K562 (cell line): ENCODE measurements around the gene RTBDN. TPM values are rescaled to one million over a fixed set of nuclear protein-coding genes. Genes with fewer than 3 reads are reported as not detected.

Experiments
- ARHGAP35 ChIP-seq: fragments of 450-650 bp; IDR thresholded peaks from 2 replicates; pipeline ENCODE4 v1.6.1; 2018; ENCODE audit not compliant: partially characterized antibody
- BCL6 ChIP-seq: fragments of 250-450 bp; sonication (Bioruptor Pico); IDR thresholded peaks from 2 replicates; pipeline ENCODE4 v1.4.0; 2020
- CAMTA2 ChIP-seq: fragments of 250-450 bp; sonication (Bioruptor Pico); conservative IDR thresholded peaks from 2 replicates; pipeline ENCODE4 v1.5.1; 2022
- CHD1 ChIP-seq: fragments of 200-600 bp; sonication (generic); IDR thresholded peaks from one replicate; pipeline ENCODE4 v1.6.1; 2012; ENCODE audit warnings: mild to moderate bottlenecking, moderate library complexity, low read length, inconsistent platforms
- CREBBP ChIP-seq: IDR thresholded peaks from one replicate; pipeline ENCODE4 v1.6.1; 2012; ENCODE audit warnings: low read depth, mild to moderate bottlenecking, control low read depth, inconsistent platforms, low read length
- FOSL1 ChIP-seq: fragments of 200-800 bp; sonication (Bioruptor generic); conservative IDR thresholded peaks from 2 replicates; pipeline ENCODE4 v1.6.1; 2016; ENCODE audit warnings: missing genetic modification characterization, missing compliant biosample characterization
- HNRNPL ChIP-seq: fragments of 200-400 bp; formaldehyde crosslinking; IDR thresholded peaks from 2 replicates; pipeline ENCODE4 v1.6.1; 2017; ENCODE audit warnings: low read depth, mild to moderate bottlenecking, low read length
- KDM4B ChIP-seq, 2 experiments: fragments of 450-650 bp in 1 of 2; sonication (generic) in 1 of 2; IDR thresholded peaks; 2 replicates each; pipeline ENCODE4 v1.6.1; 2016 to 2017; ENCODE audit warnings: borderline replicate concordance in 2 of 2, antibody characterized with exemption in 1 of 2, low read depth in 1 of 2, mild to moderate bottlenecking in 1 of 2
- MAZ ChIP-seq, 2 experiments: fragments of 450-650 bp in 1 of 2; sonication (generic) in 1 of 2; formaldehyde crosslinking; IDR thresholded peaks in 1 of 2; conservative IDR thresholded peaks in 1 of 2; 2 replicates each; pipeline versions ENCODE4 v1.4.0 to v1.5.0; 2020; ENCODE audit warnings: mild to moderate bottlenecking in 1 of 2, missing genetic modification reagents in 1 of 2
- MCM7 ChIP-seq, 2 experiments: fragments of 450-650 bp; IDR thresholded peaks; 2 replicates each; pipeline ENCODE4 v1.6.1; 2016 to 2018
- POLR3G ChIP-seq: IDR thresholded peaks from 2 replicates; pipeline ENCODE4 v1.6.1; 2011; ENCODE audit not compliant: insufficient read length, insufficient replicate concordance; ENCODE audit errors: extremely low read depth
- PURB ChIP-seq: sonication (generic); formaldehyde crosslinking; IDR thresholded peaks from 2 replicates; pipeline ENCODE4 v1.9.0; 2021; ENCODE audit warnings: low read depth, mild to moderate bottlenecking, missing genetic modification reagents
- RBM25 ChIP-seq: fragments of 200-400 bp; formaldehyde crosslinking; IDR thresholded peaks from 2 replicates; pipeline ENCODE4 v1.6.1; 2018; ENCODE audit warnings: low read length, low read depth, moderate library complexity; ENCODE audit not compliant: severe bottlenecking
- RFX1 ChIP-seq: fragments of 450-650 bp; IDR thresholded peaks from 2 replicates; pipeline ENCODE4 v1.6.1; 2016; ENCODE audit warnings: mild to moderate bottlenecking, moderate library complexity
- SAP30 ChIP-seq: fragments of 200-600 bp; sonication (generic); IDR thresholded peaks from 2 replicates; pipeline ENCODE4 v1.6.1; 2012; ENCODE audit warnings: borderline replicate concordance, low read depth, mild to moderate bottlenecking, moderate library complexity, low read length, control low read depth, inconsistent platforms; ENCODE audit not compliant: insufficient read depth, poor library complexity, severe bottlenecking
- SRSF7 ChIP-seq: fragments of 200-400 bp; formaldehyde crosslinking; optimal IDR thresholded peaks from 2 replicates; pipeline ENCODE3; 2017; ENCODE audit warnings: mild to moderate bottlenecking, low read depth, low read length
- YBX1 ChIP-seq: fragments of 450-650 bp; IDR thresholded peaks from 2 replicates; pipeline ENCODE4 v1.7.1; 2016; ENCODE audit warnings: mild to moderate bottlenecking
- ZFP30 ChIP-seq: fragments of 250-450 bp; sonication (Bioruptor Pico); IDR thresholded peaks from 2 replicates; pipeline ENCODE4 v1.8.0; 2022; ENCODE audit warnings: moderate library complexity, mild to moderate bottlenecking, inconsistent platforms, borderline replicate concordance
- ZNF174 ChIP-seq: fragments of 250-450 bp; sonication (Bioruptor Pico); IDR thresholded peaks from 2 replicates; pipeline ENCODE4 v1.4.0; 2020; ENCODE audit warnings: mild to moderate bottlenecking
- ZNF232 ChIP-seq: sonication (generic); formaldehyde crosslinking; IDR thresholded peaks from 2 replicates; pipeline ENCODE4 v1.8.0; 2022; ENCODE audit warnings: mild to moderate bottlenecking, missing genetic modification reagents
- ZNF41 ChIP-seq: fragments of 250-450 bp; sonication (Bioruptor Pico); conservative IDR thresholded peaks from 2 replicates; pipeline ENCODE4 v1.4.0; 2020; ENCODE audit warnings: mild to moderate bottlenecking
- polyA plus RNA-seq, 8 experiments: library from polyadenylated mRNA; depleted of rRNA in 4 of 8; stranded (reverse) in 5 of 8; unstranded in 3 of 8; fragments of >200 nt; fragmentation: Nextera tagmentation in 2 of 8; fragmentation: Illumina TruSeq in 1 of 8; extraction: Ambion mirVana in 2 of 8; extraction: Trizol in 1 of 8; gene quantifications; 2 replicates each; pipeline versions ENCODE4 v1.2.1 to v1.2.3, GENCODE V29; 2011 to 2014; ENCODE audit warnings: inconsistent platforms in 1 of 8, missing spikeins in 1 of 8
- total RNA-seq, 7 experiments: library from RNA; depleted of rRNA in 6 of 7; stranded (reverse); fragments of >200 nt in 6 of 7; fragmentation: Illumina TruSeq in 2 of 7; extraction: Trizol in 2 of 7; gene quantifications; 2 replicates each; pipeline versions ENCODE4 v1.2.1 to v1.2.3, GENCODE V29; 2011 to 2021; ENCODE audit warnings: low replicate concordance in 1 of 7
- TF ChIP-seq, protein P1 (sequence below): fragments of 450-650 bp; IDR thresholded peaks from one replicate; pipeline ENCODE4 v1.6.1; 2018; ENCODE audit warnings: mild to moderate bottlenecking, moderate library complexity; ENCODE audit not compliant: partially characterized antibody
- TF ChIP-seq, protein P2 (sequence below), 2 experiments: IDR thresholded peaks in 1 of 2; conservative IDR thresholded peaks in 1 of 2; 2 replicates each; pipeline ENCODE4 v1.6.1; 2016; ENCODE audit warnings: low read depth in 2 of 2, mild to moderate bottlenecking in 1 of 2, missing compliant biosample characterization in 1 of 2, missing genetic modification characterization in 1 of 2, moderate library complexity in 1 of 2

The RTBDN gene
- total and polyA plus RNA-seq, 9 of the 15 experiments (the other 6 are each of a cell fraction or from before 2014, with no cell fraction given), result 0.20 to 2.3 (median 0.72) TPM; not detected in 1

DNA sequence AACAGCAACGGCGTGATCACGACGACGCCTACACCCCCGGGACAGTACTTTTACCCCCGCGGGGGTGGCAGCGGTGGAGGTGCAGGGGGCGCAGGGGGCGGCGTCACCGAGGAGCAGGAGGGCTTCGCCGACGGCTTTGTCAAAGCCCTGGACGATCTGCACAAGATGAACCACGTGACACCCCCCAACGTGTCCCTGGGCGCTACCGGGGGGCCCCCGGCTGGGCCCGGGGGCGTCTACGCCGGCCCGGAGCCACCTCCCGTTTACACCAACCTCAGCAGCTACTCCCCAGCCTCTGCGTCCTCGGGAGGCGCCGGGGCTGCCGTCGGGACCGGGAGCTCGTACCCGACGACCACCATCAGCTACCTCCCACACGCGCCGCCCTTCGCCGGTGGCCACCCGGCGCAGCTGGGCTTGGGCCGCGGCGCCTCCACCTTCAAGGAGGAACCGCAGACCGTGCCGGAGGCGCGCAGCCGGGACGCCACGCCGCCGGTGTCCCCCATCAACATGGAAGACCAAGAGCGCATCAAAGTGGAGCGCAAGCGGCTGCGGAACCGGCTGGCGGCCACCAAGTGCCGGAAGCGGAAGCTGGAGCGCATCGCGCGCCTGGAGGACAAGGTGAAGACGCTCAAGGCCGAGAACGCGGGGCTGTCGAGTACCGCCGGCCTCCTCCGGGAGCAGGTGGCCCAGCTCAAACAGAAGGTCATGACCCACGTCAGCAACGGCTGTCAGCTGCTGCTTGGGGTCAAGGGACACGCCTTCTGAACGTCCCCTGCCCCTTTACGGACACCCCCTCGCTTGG lies 42.1 kb downstream of the RTBDN start (continued):
- no peak for TF ChIP-seq ZFP30
- no peak for TF ChIP-seq ZNF41 (CRISPR knock-in tag)
- TF ChIP-seq KDM4B (IDR thresholded peaks at IDR 0.05; ENCODE audit: borderline replicate concordance in 2 of 2, low read depth in 1 of 2), result peak in 1 of 2 experiments; percentile 43; a peak in 1 of 4 replicates
- TF ChIP-seq ZNF232 (CRISPR knock-in tag), result no peak
- TF ChIP-seq HNRNPL, result no peak; the same call in none of the 2 replicates
- TF ChIP-seq, protein P1, sequence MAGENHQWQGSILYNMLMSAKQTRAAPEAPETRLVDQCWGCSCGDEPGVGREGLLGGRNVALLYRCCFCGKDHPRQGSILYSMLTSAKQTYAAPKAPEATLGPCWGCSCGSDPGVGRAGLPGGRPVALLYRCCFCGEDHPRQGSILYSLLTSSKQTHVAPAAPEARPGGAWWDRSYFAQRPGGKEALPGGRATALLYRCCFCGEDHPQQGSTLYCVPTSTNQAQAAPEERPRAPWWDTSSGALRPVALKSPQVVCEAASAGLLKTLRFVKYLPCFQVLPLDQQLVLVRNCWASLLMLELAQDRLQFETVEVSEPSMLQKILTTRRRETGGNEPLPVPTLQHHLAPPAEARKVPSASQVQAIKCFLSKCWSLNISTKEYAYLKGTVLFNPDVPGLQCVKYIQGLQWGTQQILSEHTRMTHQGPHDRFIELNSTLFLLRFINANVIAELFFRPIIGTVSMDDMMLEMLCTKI, result no peak
- no peak for TF ChIP-seq ARHGAP35
- peak in 1 of 2 experiments; percentile 29; a peak in 1 of 4 replicates for TF ChIP-seq MAZ (CRISPR knock-in tag; conservative IDR thresholded peaks at IDR 0.05 in 1 of 2, IDR thresholded peaks at IDR 0.05 in 1 of 2)
- no peak for TF ChIP-seq BCL6
- peak; percentile 67 for TF ChIP-seq SAP30
- no peak for TF ChIP-seq CREBBP
- TF ChIP-seq POLR3G, result no peak
- no peak for TF ChIP-seq FOSL1 (tag)
- TF ChIP-seq ZNF174 (CRISPR knock-in tag), result no peak
- TF ChIP-seq PURB (CRISPR knock-in tag), result no peak
- TF ChIP-seq SRSF7, result peak; percentile 38
- TF ChIP-seq YBX1, result no peak
- peak; percentile 95 for TF ChIP-seq CHD1
- TF ChIP-seq CAMTA2 (CRISPR knock-in tag), result no peak
- TF ChIP-seq MCM7 (IDR thresholded peaks at IDR 0.05), result no peak
- TF ChIP-seq, protein P2, sequence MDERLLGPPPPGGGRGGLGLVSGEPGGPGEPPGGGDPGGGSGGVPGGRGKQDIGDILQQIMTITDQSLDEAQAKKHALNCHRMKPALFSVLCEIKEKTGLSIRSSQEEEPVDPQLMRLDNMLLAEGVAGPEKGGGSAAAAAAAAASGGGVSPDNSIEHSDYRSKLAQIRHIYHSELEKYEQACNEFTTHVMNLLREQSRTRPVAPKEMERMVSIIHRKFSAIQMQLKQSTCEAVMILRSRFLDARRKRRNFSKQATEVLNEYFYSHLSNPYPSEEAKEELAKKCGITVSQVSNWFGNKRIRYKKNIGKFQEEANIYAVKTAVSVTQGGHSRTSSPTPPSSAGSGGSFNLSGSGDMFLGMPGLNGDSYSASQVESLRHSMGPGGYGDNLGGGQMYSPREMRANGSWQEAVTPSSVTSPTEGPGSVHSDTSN (CRISPR knock-in tag; IDR thresholded peaks at IDR 0.05; ENCODE audit: low read depth), result no peak
- TF ChIP-seq, protein P2 (tag; conservative IDR thresholded peaks at IDR 0.05; ENCODE audit: low read depth), result no peak
- no peak for TF ChIP-seq RBM25
- no peak for TF ChIP-seq RFX1
